WTC11 (cell line): ENCODE results near the gene HMMR. TPM values are rescaled to one million over a fixed set of nuclear protein-coding genes. Genes with fewer than 3 reads are reported as not detected.

Experiments used
- total RNA-seq: library from RNA; stranded (reverse); gene quantifications from 3 replicates; pipeline ENCODE4 v1.2.3, GENCODE V29; 2021

Gene HMMR
- total RNA-seq, 1 experiment from 2014 or later = 78.5 TPM

Other genes starting within 250 kb of the HMMR start
- 395 to 438 TPM (median 433 TPM) in 3 replicates for gene CCNG1, start 23.0 kb upstream of the HMMR start, total RNA-seq
- gene NUDCD2, start 530 bp upstream of the HMMR start, total RNA-seq = 68.5 to 73.4 TPM (median 69.4 TPM) in 3 replicates
- 51.8 to 55.7 TPM (median 53.1 TPM) in 3 replicates for gene MAT2B, start 45.0 kb downstream of the HMMR start, total RNA-seq